Stomach (tissue), 9 donors: ENCODE results near the gene SHMT2. TPM values are rescaled to one million over a fixed set of nuclear protein-coding genes. Genes with fewer than 3 reads are reported as not detected.

Experiments used
- DNase-seq, 2 donors: peaks; one replicate each; pipeline versions ENCODE4 v3.0.0 to v3.0.0-alpha.2; 2013 to 2019
- H3K27ac ChIP-seq, 5 donors: fragments of 200-600 bp in 4 of 5; sonication (generic) in 4 of 5; one replicate each; pipeline ENCODE4 v1.5.1; 2013 to 2019; ENCODE audit warnings: mild to moderate bottlenecking in 1 of 5, moderate library complexity in 1 of 5
- H3K27me3 ChIP-seq, 3 donors: fragments of 200-600 bp; sonication (generic); one replicate each; pipeline ENCODE4 v1.5.1; 2017 to 2019; ENCODE audit warnings: mixed run types in 1 of 3
- H3K36me3 ChIP-seq, 4 donors: fragments of 200-600 bp; sonication (generic); 1 replicate in 3 of 4; 2 replicates in 1 of 4; pipeline ENCODE4 v1.5.1; 2016 to 2019
- H3K4me1 ChIP-seq, 4 donors: fragments of 200-600 bp; sonication (generic); one replicate each; pipeline ENCODE4 v1.5.1; 2016 to 2019
- H3K4me3 ChIP-seq, 4 donors: fragments of 200-600 bp; sonication (generic) in 3 of 4; one replicate each; pipeline ENCODE4 v1.5.1; 2016 to 2019; ENCODE audit warnings: mild to moderate bottlenecking in 1 of 4
- H3K9me3 ChIP-seq, 4 donors: fragments of 200-600 bp; sonication (generic); one replicate each; pipeline ENCODE4 v1.5.1; 2016 to 2019
- CTCF ChIP-seq, 7 experiments: fragments of 450-650 bp in 4 of 7; fragments of 200-600 bp in 3 of 7; sonication (generic) in 3 of 7; IDR thresholded peaks; one replicate each; pipeline ENCODE4 v1.5.1; 2016 to 2019; ENCODE audit warnings: antibody characterized with exemption in 7 of 7, control low read depth in 2 of 7, mild to moderate bottlenecking in 1 of 7
- EP300 ChIP-seq: sonication (generic); formaldehyde crosslinking; IDR thresholded peaks from one replicate; pipeline ENCODE4 v1.6.1; 2017; ENCODE audit warnings: antibody characterized with exemption
- POLR2A ChIP-seq, 4 donors: fragments of 450-650 bp; IDR thresholded peaks; one replicate each; pipeline ENCODE4 v1.6.1; 2016; ENCODE audit warnings: antibody characterized with exemption in 4 of 4, control low read depth in 2 of 4, mild to moderate bottlenecking in 1 of 4, moderate library complexity in 1 of 4
- POLR2AphosphoS5 ChIP-seq, 3 donors: sonication (generic); formaldehyde crosslinking; IDR thresholded peaks; one replicate each; pipeline ENCODE4 v1.6.1; 2016; ENCODE audit warnings: antibody characterized with exemption in 3 of 3
- WGBS, 5 donors: extraction: QIAGEN DNeasy Blood & Tissue Kit in 3 of 5; methylation state at CpG; one replicate each; pipeline versions ENCODE4 v1.1.5 to v1.1.7; 2013 to 2018; 5-methylcytosine and 5-hydroxymethylcytosine counted together
- intact Hi-C: fragments of 100-400 bp; cut with DNase I; formaldehyde crosslinking; loops from one replicate; pipeline ENCODE4 v1.15.1; 2023; ENCODE audit warnings: low total_unique reads
- polyA plus RNA-seq, 3 donors: library from polyadenylated mRNA; stranded (reverse); fragments of 200-250 nt; gene quantifications; one replicate each; pipeline ENCODE4 v1.2.3, GENCODE V29; 2013
- total RNA-seq, 5 donors: library from RNA; depleted of rRNA; stranded (reverse); fragments of >200 nt; gene quantifications; one replicate each; pipeline versions ENCODE4 v1.1.0 to v1.2.3, GENCODE V29; 2014 to 2016
- donor health status: healthy with polysubstance abuse.
- donor health status: Bipolar disorder and iron deficiency.
- donor health status: healthy.

SHMT2 gene
- total and polyA plus RNA-seq, 8 donors, result 26.1 to 93.7 (median 58.0) TPM

- Histone ChIP-seq H3K4me1 (peaks cover 27 to 82% (median 69%) of the 10 kb centered on the region in 4 donors), H3K9me3 (no peaks in the 10 kb centered on the region), H3K27me3 (peaks cover 0 to 59% (median 41%) of the 10 kb centered on the region in 3 donors), H3K27ac (peak overlapping the region in 4 of 5 donors; percentile 23 to 54 (median 34)), H3K36me3 (peaks cover 34 to 44% (median 36%) of the 10 kb centered on the region in 4 donors), H3K4me3 (peak overlapping the region in 1 of 4 donors; percentile 2)
- intact Hi-C loops, result no loop called here
- DNase-seq, result no peak
- 51 to 70% (median 61%) methylated on average over 8 of the region's 8 CpGs for WGBS, 5 donors
- TF ChIP-seq POLR2AphosphoS5 (IDR thresholded peaks at IDR 0.05) (no peak), POLR2A (IDR thresholded peaks at IDR 0.05) (no peak), EP300 (no peak), CTCF (IDR thresholded peaks at IDR 0.05) (no peak)
Observed at GRCh38 chr12:57235728-57236131, 6.2 kb downstream of the SHMT2 start.

GRCh38 chr12:57236201-57236924 lies 6.9 kb downstream of the SHMT2 start:
- WGBS, 5 donors, result 18 to 33% (median 26%) methylated on average over 20 to 40 of the region's 40 CpGs
- intact Hi-C loops, result no loop called here
- peaks cover 4 to 65% (median 47%) of the 10 kb centered on the region in 3 donors for H3K27me3 ChIP-seq

GRCh38 chr12:57236925-57237595 lies 7.5 kb downstream of the SHMT2 start:
- WGBS, 5 donors, result 23 to 38% (median 29%) methylated on average over 7 to 9 of the region's 9 CpGs
- DNase-seq, result peak in 1 of 2 donors; percentile 72
- intact Hi-C loops, result no loop called here
- Histone ChIP-seq H3K4me1 (peaks cover 40 to 87% (median 72%) of the 10 kb centered on the region in 4 donors), H3K27ac (peak overlapping the region in 1 of 5 donors; percentile 25), H3K36me3 (peaks cover 26 to 31% (median 27%) of the 10 kb centered on the region in 4 donors), H3K9me3 (no peaks in the 10 kb centered on the region), H3K27me3 (peaks cover 11 to 72% (median 54%) of the 10 kb centered on the region in 3 donors), H3K4me3 (peak overlapping the region in 1 of 4 donors; percentile 9)
- TF ChIP-seq POLR2AphosphoS5 (IDR thresholded peaks at IDR 0.05), result no peak
- no peak for TF ChIP-seq CTCF (IDR thresholded peaks at IDR 0.05)
- no peak for TF ChIP-seq POLR2A (IDR thresholded peaks at IDR 0.05)
- TF ChIP-seq EP300, result no peak

More at GRCh38 chr12:57236201-57236924, 6.9 kb downstream of the SHMT2 start:
- peak in 1 of 2 donors; percentile 37 for DNase-seq
- Histone ChIP-seq H3K27ac (peak overlapping the region in 2 of 5 donors; percentile 23 to 25), H3K4me3 (peak overlapping the region in 1 of 4 donors; percentile 9), H3K36me3 (peaks cover 33 to 38% (median 34%) of the 10 kb centered on the region in 4 donors), H3K4me1 (peaks cover 33 to 82% (median 69%) of the 10 kb centered on the region in 4 donors), H3K9me3 (no peaks in the 10 kb centered on the region)
- TF ChIP-seq CTCF (IDR thresholded peaks at IDR 0.05) (no peak), POLR2AphosphoS5 (IDR thresholded peaks at IDR 0.05) (no peak), EP300 (no peak), POLR2A (IDR thresholded peaks at IDR 0.05) (no peak)

- H3K4me1 ChIP-seq, result peaks cover 45 to 92% (median 75%) of the 10 kb centered on the region in 4 donors
Observed at GRCh38 chr12:57237596-57237931, 8.1 kb downstream of the SHMT2 start.

More at GRCh38 chr12:57237596-57237931, 8.1 kb downstream of the SHMT2 start:
- Histone ChIP-seq H3K36me3 (peaks cover 21 to 26% (median 22%) of the 10 kb centered on the region in 4 donors), H3K27me3 (peaks cover 14 to 77% (median 59%) of the 10 kb centered on the region in 3 donors), H3K27ac (no peak overlapping the region), H3K9me3 (no peaks in the 10 kb centered on the region), H3K4me3 (peak overlapping the region in 1 of 4 donors; percentile 54)
- WGBS, 5 donors, result 17 to 27% (median 23%) methylated on average over 5 of the region's 5 CpGs
- intact Hi-C loops, result no loop called here
- no peak for TF ChIP-seq POLR2AphosphoS5 (IDR thresholded peaks at IDR 0.05)
- no peak for TF ChIP-seq EP300
- no peak for TF ChIP-seq POLR2A (IDR thresholded peaks at IDR 0.05)
- TF ChIP-seq CTCF (IDR thresholded peaks at IDR 0.05), result no peak
- DNase-seq, result peak in 1 of 2 donors; percentile 56
